GM12878 (cell line): ENCODE results near the gene ATIC.

Experiments
- POLR2AphosphoS2 ChIP-seq: IDR thresholded peaks from 2 replicates; pipeline ENCODE4 v1.6.1; 2011; ENCODE audit warnings: low read depth, mild to moderate bottlenecking, low read length, improper control_type of control experiment, moderate library complexity
- RCOR1 ChIP-seq: conservative IDR thresholded peaks from 2 replicates; pipeline ENCODE4 v1.6.1; 2012; ENCODE audit warnings: low read depth, low read length, improper control_type of control experiment
- RFX5 ChIP-seq: IDR thresholded peaks from 2 replicates; pipeline ENCODE4 v1.6.1; 2011; ENCODE audit warnings: low read depth, low read length, improper control_type of control experiment
- TF ChIP-seq, protein P1 (sequence below): fragments of 450-650 bp; IDR thresholded peaks from 2 replicates; pipeline ENCODE4 v1.6.1; 2016; ENCODE audit warnings: mild to moderate bottlenecking
- TF ChIP-seq, protein P2 (sequence below), 3 experiments: IDR thresholded peaks in 2 of 3; conservative IDR thresholded peaks in 1 of 3; 2 replicates each; pipeline ENCODE4 v1.5.1; 2011; ENCODE audit warnings: low read depth in 3 of 3, low read length in 3 of 3, mild to moderate bottlenecking in 3 of 3, control low read depth in 2 of 3, moderate library complexity in 2 of 3, inconsistent platforms in 1 of 3, mixed read lengths in 1 of 3; ENCODE audit not compliant: control insufficient read depth in 2 of 3, insufficient read depth in 1 of 3; ENCODE audit errors: extremely low read depth in 1 of 3
- TF ChIP-seq, protein P3 (sequence below): IDR thresholded peaks from 2 replicates; pipeline ENCODE4 v1.6.1; 2012; ENCODE audit warnings: low read depth, low read length, improper control_type of control experiment

DNA sequence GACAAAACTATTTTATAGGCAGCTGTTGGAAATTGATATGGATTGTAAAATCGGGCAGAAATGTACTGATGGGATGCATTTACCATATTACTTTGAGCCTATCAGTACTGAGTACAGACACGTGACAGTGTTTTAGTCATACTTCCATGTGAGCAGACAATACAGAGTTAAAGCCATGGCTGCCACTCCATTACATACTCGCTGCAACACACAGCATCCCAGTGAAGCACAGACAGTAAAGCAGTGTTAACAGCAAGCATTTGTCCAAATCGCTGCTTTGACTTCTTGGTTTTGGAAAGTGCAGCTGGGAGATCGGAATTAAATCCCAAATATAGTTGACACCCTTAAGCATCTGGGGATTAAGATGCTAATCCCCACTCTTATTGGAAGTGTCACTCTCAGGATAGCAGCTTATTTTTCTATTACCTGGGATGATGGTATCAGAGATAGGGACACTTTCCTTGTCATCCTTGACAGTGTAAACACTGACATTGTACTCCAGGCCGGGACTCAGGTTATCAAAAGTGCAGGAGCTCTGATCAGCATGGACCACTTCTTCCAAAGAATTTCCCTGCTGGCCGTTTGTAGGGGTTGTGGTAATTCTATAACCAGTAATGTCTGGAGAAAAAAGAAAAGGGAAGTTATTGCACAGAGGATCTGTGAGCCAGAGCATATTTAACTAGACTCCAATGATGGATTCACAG is 82.4 kb downstream of the ATIC start:
- TF ChIP-seq, protein P1, sequence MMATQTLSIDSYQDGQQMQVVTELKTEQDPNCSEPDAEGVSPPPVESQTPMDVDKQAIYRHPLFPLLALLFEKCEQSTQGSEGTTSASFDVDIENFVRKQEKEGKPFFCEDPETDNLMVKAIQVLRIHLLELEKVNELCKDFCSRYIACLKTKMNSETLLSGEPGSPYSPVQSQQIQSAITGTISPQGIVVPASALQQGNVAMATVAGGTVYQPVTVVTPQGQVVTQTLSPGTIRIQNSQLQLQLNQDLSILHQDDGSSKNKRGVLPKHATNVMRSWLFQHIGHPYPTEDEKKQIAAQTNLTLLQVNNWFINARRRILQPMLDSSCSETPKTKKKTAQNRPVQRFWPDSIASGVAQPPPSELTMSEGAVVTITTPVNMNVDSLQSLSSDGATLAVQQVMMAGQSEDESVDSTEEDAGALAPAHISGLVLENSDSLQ = no peak
- TF ChIP-seq RCOR1 (no peak), RFX5 (no peak), POLR2AphosphoS2 (no peak)
- TF ChIP-seq, protein P2, sequence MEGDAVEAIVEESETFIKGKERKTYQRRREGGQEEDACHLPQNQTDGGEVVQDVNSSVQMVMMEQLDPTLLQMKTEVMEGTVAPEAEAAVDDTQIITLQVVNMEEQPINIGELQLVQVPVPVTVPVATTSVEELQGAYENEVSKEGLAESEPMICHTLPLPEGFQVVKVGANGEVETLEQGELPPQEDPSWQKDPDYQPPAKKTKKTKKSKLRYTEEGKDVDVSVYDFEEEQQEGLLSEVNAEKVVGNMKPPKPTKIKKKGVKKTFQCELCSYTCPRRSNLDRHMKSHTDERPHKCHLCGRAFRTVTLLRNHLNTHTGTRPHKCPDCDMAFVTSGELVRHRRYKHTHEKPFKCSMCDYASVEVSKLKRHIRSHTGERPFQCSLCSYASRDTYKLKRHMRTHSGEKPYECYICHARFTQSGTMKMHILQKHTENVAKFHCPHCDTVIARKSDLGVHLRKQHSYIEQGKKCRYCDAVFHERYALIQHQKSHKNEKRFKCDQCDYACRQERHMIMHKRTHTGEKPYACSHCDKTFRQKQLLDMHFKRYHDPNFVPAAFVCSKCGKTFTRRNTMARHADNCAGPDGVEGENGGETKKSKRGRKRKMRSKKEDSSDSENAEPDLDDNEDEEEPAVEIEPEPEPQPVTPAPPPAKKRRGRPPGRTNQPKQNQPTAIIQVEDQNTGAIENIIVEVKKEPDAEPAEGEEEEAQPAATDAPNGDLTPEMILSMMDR (IDR thresholded peaks at IDR 0.05 in 2 of 3, conservative IDR thresholded peaks at IDR 0.05 in 1 of 3; ENCODE audit: control insufficient read depth in 2 of 3, extremely low read depth in 1 of 3, insufficient read depth in 1 of 3, low read depth in 3 of 3, low read length in 3 of 3) = no peak
- TF ChIP-seq, protein P3, sequence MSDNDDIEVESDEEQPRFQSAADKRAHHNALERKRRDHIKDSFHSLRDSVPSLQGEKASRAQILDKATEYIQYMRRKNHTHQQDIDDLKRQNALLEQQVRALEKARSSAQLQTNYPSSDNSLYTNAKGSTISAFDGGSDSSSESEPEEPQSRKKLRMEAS = no peak
